HepG2 (cell line): ENCODE data around the gene ADRM1.

Source experiments
- ATF3 ChIP-seq: sonication (generic); formaldehyde crosslinking; IDR thresholded peaks from 2 replicates; pipeline ENCODE4 v1.4.0; 2020; ENCODE audit warnings: missing genetic modification reagents
- ATF6 ChIP-seq: sonication (generic); formaldehyde crosslinking; conservative IDR thresholded peaks from 2 replicates; pipeline ENCODE4 v1.4.0; 2020; ENCODE audit warnings: missing genetic modification reagents
- CEBPB ChIP-seq: IDR thresholded peaks from 2 replicates; pipeline ENCODE4 v1.6.1; 2011; ENCODE audit warnings: low read depth, low read length, improper control_type of control experiment, borderline replicate concordance
- CREM ChIP-seq, 2 experiments: sonication (generic) in 1 of 2; formaldehyde crosslinking in 1 of 2; IDR thresholded peaks; 2 replicates each; pipeline versions ENCODE4 v1.4.0 to v1.6.1; 2016 to 2020; ENCODE audit warnings: antibody characterized with exemption in 1 of 2, mild to moderate bottlenecking in 1 of 2, missing genetic modification reagents in 1 of 2
- FOXK2 ChIP-seq: fragments of 450-650 bp; IDR thresholded peaks from 2 replicates; pipeline ENCODE4 v1.6.1; 2016
- GTF2F1 ChIP-seq: fragments of 150-350 bp; IDR thresholded peaks from 2 replicates; pipeline ENCODE4 v1.6.1; 2014; ENCODE audit warnings: low read length
- JDP2 ChIP-seq: sonication (generic); formaldehyde crosslinking; IDR thresholded peaks from 2 replicates; pipeline ENCODE4 v1.8.1; 2022; ENCODE audit warnings: missing genetic modification reagents, borderline replicate concordance
- PRPF4 ChIP-seq: fragments of 200-400 bp; formaldehyde crosslinking; IDR thresholded peaks from 2 replicates; pipeline ENCODE4 v1.6.1; 2016; ENCODE audit warnings: low read length, low read depth; ENCODE audit not compliant: poor library complexity, severe bottlenecking
- RAD51 ChIP-seq: fragments of 450-650 bp; IDR thresholded peaks from 2 replicates; pipeline ENCODE4 v1.6.1; 2016; ENCODE audit warnings: borderline replicate concordance
- TAF1 ChIP-seq: sonication (generic); formaldehyde crosslinking; IDR thresholded peaks from 2 replicates; pipeline ENCODE4 v1.4.0; 2020; ENCODE audit warnings: missing genetic modification reagents
- USF2 ChIP-seq, 2 experiments: sonication (generic) in 1 of 2; formaldehyde crosslinking in 1 of 2; IDR thresholded peaks; 2 replicates each; pipeline versions ENCODE4 v1.5.1 to v1.6.1; 2011 to 2020; ENCODE audit warnings: borderline replicate concordance in 1 of 2, low read depth in 1 of 2, low read length in 1 of 2, mild to moderate bottlenecking in 1 of 2, missing genetic modification reagents in 1 of 2, moderate library complexity in 1 of 2
- ZNF256 ChIP-seq: sonication (generic); formaldehyde crosslinking; conservative IDR thresholded peaks from 2 replicates; pipeline ENCODE4 v1.4.0; 2020; ENCODE audit warnings: missing genetic modification reagents
- ZNF326 ChIP-seq: sonication (generic); formaldehyde crosslinking; IDR thresholded peaks from 2 replicates; pipeline ENCODE4 v1.4.0; 2020; ENCODE audit warnings: missing genetic modification reagents, borderline replicate concordance

DNA sequence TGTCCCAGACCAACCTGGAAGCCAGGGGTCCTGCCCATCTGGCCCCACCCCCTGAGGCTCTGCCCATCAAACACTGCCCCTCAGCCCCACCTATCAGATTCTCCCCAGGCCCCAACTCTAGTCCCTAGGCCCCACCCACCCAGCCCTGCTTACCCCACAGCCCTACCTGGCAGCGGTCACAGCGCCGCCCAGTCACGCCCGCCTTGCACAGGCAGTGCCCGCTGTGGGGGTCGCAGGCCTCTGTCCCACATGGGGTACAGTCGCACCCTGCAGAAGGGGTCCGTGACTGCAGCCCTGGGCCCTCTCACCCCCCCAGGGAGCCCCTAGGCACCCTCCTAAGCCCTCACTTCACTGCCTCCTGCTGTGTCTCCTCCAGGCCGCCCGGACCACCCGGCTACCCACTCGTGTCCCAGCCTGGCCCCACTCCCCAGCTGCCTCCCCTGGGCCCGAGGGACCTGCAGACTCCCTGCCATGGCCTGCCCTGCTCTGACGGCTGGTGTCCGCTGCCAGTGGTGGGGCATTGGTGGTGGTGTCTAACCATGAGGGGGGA, 19.8 kb downstream of the ADRM1 start:
- TF ChIP-seq ZNF256 = no peak
- TF ChIP-seq RAD51 = no peak
- no peak for TF ChIP-seq CEBPB
- no peak for TF ChIP-seq FOXK2
- no peak for TF ChIP-seq JDP2 (CRISPR knock-in tag)
- TF ChIP-seq USF2 (IDR thresholded peaks at IDR 0.05; ENCODE audit: low read depth, low read length) = no peak
- TF ChIP-seq USF2 (CRISPR knock-in tag; IDR thresholded peaks at IDR 0.05; ENCODE audit: borderline replicate concordance) = no peak
- no peak for TF ChIP-seq TAF1 (CRISPR knock-in tag)
- TF ChIP-seq CREM (IDR thresholded peaks at IDR 0.05) = no peak
- TF ChIP-seq CREM (CRISPR knock-in tag; IDR thresholded peaks at IDR 0.05) = no peak
- no peak for TF ChIP-seq ATF3 (CRISPR knock-in tag)
- no peak for TF ChIP-seq ATF6 (CRISPR knock-in tag)
- no peak for TF ChIP-seq PRPF4
- TF ChIP-seq ZNF326 = no peak
- TF ChIP-seq GTF2F1 = no peak
